ENCODE measurements around the gene LRRC36.

DNA sequence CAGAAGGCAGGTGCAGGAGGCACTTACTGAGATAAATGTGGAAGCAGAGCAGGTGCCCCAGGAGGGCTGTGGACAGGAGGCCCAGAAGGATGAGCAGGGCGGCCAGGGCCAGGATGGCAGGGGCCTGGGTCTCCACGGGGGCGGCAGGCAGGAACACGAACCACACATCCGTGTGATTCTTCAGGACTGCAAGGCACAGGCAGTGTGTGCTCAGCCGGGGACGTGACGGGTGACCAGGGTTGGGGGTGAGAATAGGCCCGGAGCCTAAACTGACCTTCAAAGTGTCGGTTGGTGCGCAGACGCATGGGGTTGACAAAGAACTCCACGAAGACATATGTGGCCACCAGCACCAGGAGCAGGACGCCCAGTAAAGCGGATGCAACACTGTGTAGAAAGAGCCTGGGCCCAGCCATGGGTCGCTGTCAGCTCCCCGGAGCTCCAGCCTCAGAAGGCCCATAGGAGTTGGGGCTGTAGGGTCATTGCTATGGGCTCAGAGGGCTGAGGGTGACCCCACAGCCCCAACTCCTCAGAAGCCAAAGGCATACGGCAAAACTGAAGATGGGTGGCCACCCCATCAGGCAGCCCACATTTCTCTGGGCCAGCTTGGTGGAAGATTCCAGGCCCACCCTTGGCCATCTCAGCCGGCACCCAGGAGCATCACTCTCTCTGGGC is 72.1 kb downstream of the LRRC36 start:
- TF ChIP-seq YY1 (tag by site-specific recombination; IDR thresholded peaks at IDR 0.05) (no peak), ZNF140 (tag by site-specific recombination; IDR thresholded peaks at IDR 0.05) (no peak), ZNF138 (tag by site-specific recombination; IDR thresholded peaks at IDR 0.05; ENCODE audit: borderline replicate concordance) (no peak), ZFP69B (tag by site-specific recombination; IDR thresholded peaks at IDR 0.05) (no peak), AEBP2 (tag by site-specific recombination; IDR thresholded peaks at IDR 0.05; ENCODE audit: borderline replicate concordance) (no peak), BCL11B (tag by site-specific recombination; IDR thresholded peaks at IDR 0.05; ENCODE audit: low read depth) (no peak), KLF16 (tag by site-specific recombination; IDR thresholded peaks at IDR 0.05) (no peak)
- TF ChIP-seq, protein P1, sequence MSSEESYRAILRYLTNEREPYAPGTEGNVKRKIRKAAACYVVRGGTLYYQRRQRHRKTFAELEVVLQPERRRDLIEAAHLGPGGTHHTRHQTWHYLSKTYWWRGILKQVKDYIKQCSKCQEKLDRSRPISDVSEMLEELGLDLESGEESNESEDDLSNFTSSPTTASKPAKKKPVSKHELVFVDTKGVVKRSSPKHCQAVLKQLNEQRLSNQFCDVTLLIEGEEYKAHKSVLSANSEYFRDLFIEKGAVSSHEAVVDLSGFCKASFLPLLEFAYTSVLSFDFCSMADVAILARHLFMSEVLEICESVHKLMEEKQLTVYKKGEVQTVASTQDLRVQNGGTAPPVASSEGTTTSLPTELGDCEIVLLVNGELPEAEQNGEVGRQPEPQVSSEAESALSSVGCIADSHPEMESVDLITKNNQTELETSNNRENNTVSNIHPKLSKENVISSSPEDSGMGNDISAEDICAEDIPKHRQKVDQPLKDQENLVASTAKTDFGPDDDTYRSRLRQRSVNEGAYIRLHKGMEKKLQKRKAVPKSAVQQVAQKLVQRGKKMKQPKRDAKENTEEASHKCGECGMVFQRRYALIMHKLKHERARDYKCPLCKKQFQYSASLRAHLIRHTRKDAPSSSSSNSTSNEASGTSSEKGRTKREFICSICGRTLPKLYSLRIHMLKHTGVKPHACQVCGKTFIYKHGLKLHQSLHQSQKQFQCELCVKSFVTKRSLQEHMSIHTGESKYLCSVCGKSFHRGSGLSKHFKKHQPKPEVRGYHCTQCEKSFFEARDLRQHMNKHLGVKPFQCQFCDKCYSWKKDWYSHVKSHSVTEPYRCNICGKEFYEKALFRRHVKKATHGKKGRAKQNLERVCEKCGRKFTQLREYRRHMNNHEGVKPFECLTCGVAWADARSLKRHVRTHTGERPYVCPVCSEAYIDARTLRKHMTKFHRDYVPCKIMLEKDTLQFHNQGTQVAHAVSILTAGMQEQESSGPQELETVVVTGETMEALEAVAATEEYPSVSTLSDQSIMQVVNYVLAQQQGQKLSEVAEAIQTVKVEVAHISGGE (tag by site-specific recombination; conservative IDR thresholded peaks at IDR 0.05; ENCODE audit: low read depth): no peak
- TF ChIP-seq, protein P2, sequence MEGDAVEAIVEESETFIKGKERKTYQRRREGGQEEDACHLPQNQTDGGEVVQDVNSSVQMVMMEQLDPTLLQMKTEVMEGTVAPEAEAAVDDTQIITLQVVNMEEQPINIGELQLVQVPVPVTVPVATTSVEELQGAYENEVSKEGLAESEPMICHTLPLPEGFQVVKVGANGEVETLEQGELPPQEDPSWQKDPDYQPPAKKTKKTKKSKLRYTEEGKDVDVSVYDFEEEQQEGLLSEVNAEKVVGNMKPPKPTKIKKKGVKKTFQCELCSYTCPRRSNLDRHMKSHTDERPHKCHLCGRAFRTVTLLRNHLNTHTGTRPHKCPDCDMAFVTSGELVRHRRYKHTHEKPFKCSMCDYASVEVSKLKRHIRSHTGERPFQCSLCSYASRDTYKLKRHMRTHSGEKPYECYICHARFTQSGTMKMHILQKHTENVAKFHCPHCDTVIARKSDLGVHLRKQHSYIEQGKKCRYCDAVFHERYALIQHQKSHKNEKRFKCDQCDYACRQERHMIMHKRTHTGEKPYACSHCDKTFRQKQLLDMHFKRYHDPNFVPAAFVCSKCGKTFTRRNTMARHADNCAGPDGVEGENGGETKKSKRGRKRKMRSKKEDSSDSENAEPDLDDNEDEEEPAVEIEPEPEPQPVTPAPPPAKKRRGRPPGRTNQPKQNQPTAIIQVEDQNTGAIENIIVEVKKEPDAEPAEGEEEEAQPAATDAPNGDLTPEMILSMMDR (tag by site-specific recombination; IDR thresholded peaks at IDR 0.05): no peak
- TF ChIP-seq, protein P3, sequence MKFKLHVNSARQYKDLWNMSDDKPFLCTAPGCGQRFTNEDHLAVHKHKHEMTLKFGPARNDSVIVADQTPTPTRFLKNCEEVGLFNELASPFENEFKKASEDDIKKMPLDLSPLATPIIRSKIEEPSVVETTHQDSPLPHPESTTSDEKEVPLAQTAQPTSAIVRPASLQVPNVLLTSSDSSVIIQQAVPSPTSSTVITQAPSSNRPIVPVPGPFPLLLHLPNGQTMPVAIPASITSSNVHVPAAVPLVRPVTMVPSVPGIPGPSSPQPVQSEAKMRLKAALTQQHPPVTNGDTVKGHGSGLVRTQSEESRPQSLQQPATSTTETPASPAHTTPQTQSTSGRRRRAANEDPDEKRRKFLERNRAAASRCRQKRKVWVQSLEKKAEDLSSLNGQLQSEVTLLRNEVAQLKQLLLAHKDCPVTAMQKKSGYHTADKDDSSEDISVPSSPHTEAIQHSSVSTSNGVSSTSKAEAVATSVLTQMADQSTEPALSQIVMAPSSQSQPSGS (tag by site-specific recombination; IDR thresholded peaks at IDR 0.05; ENCODE audit: low read depth): no peak
